ENCODE measurements around the gene PDIA4.

PDIA4 gene

DNA sequence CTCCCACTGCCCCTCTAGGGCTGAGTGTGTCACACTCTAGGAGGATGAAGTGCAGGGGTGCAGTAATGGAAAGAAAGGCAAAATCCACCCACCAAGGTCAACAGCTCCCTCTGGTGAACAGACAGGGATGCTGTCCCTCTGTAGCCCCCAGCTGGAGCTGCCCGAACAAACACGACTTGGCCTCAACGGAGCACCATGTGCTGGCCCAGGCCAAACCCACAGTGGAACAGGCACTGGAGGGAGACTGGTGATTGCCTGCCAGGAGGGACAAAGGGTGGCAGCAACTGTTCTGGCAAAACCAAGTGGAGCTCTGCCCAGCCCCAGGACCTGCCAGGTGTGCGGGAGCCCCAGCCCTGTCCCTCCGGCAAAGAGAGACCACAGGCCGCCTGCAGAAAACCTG is 20.7 kb downstream of the PDIA4 start:
- H2AFZ ChIP-seq (ENCODE audit: low read length): no peak overlapping the region
- H3K9me2 ChIP-seq (ENCODE audit: low read depth, low read length): no peaks in the 10 kb centered on the region
- no peaks in the 10 kb centered on the region for H3K4me1 ChIP-seq (ENCODE audit: insufficient read depth, low read length, severe bottlenecking)

DNA sequence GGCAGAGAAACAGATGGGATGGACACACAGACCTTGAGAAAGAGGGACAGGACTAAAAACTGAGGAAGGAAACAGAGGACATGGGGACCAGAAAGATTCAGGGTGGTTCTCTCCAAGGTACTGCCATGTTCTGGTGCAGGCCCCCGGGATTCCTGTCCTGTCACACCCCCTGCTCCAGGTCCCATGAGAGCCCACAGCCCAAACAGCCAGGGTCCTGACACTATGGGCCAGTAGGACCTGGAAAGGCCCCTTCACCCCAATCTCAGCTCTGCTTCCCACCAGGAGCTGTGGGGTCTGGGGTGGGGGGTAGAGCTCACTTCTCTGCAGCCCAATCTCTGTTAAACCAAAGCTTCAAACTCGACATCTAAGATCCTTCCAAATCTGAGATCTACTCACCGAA is 21.2 kb downstream of the PDIA4 start:
- H2AFZ ChIP-seq (ENCODE audit: low read length): no peak overlapping the region

More for the DNA sequence above, 20.7 kb downstream of the PDIA4 start:
- TF ChIP-seq EZH2 (IDR thresholded peaks at IDR 0.05; ENCODE audit: borderline replicate concordance, low read length): no peak
- TF ChIP-seq, protein P1, sequence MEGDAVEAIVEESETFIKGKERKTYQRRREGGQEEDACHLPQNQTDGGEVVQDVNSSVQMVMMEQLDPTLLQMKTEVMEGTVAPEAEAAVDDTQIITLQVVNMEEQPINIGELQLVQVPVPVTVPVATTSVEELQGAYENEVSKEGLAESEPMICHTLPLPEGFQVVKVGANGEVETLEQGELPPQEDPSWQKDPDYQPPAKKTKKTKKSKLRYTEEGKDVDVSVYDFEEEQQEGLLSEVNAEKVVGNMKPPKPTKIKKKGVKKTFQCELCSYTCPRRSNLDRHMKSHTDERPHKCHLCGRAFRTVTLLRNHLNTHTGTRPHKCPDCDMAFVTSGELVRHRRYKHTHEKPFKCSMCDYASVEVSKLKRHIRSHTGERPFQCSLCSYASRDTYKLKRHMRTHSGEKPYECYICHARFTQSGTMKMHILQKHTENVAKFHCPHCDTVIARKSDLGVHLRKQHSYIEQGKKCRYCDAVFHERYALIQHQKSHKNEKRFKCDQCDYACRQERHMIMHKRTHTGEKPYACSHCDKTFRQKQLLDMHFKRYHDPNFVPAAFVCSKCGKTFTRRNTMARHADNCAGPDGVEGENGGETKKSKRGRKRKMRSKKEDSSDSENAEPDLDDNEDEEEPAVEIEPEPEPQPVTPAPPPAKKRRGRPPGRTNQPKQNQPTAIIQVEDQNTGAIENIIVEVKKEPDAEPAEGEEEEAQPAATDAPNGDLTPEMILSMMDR (IDR thresholded peaks at IDR 0.05; ENCODE audit: low read length): peak; percentile 44
- no peaks in the 10 kb centered on the region for H4K20me1 ChIP-seq (ENCODE audit: insufficient read depth, low read length)
- no peaks in the 10 kb centered on the region for H3K27me3 ChIP-seq (ENCODE audit: insufficient read depth, low read length)
- no peak overlapping the region for H3K27ac ChIP-seq (ENCODE audit: low read depth, low read length, poor library complexity, severe bottlenecking)
- no peaks in the 10 kb centered on the region for H3F3A ChIP-seq (ENCODE audit: insufficient read depth, low read length)
- no peaks in the 10 kb centered on the region for H3K9me3 ChIP-seq (ENCODE audit: low read length)
- no peak overlapping the region for H3K4me3 ChIP-seq (ENCODE audit: low read depth, low read length, poor library complexity, severe bottlenecking)
- H3K36me3 ChIP-seq (ENCODE audit: insufficient read depth, low read length): peaks cover 100% of the 10 kb centered on the region
- no peaks in the 10 kb centered on the region for H3K79me2 ChIP-seq (ENCODE audit: insufficient read depth, low read length)
- no peak overlapping the region for H3K4me2 ChIP-seq (ENCODE audit: low read length)
- no peak overlapping the region for H3K9ac ChIP-seq (ENCODE audit: low read length)

DNA sequence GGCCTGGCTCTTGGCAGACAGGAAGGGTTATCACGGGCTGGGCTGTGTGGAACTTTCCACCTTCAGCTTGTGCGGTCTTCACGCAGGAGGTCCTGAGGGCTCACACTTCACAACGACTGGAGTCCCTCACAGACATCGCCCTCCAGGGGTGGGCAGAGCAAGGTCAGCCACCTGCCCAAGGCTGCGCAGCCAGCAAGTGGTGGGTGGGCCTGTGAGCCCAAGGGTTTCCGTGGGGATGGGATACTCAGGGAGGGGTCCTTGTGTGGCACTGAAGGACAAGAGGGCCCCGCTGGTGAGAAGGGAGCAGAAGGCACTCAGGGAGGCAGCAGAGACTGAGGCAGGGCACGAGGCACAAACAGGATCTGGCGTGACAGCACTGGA is 22.0 kb downstream of the PDIA4 start:
- H3K4me2 ChIP-seq (ENCODE audit: low read length): no peak overlapping the region
- no peak overlapping the region for H3K4me3 ChIP-seq (ENCODE audit: low read depth, low read length, poor library complexity, severe bottlenecking)
- H3K27me3 ChIP-seq (ENCODE audit: insufficient read depth, low read length): no peaks in the 10 kb centered on the region
- peaks cover 99% of the 10 kb centered on the region for H3K36me3 ChIP-seq (ENCODE audit: insufficient read depth, low read length)
- H2AFZ ChIP-seq (ENCODE audit: low read length): no peak overlapping the region
- H4K20me1 ChIP-seq (ENCODE audit: insufficient read depth, low read length): no peaks in the 10 kb centered on the region
- TF ChIP-seq EZH2 (IDR thresholded peaks at IDR 0.05; ENCODE audit: borderline replicate concordance, low read length): no peak
- TF ChIP-seq, protein P1 (IDR thresholded peaks at IDR 0.05; ENCODE audit: low read length): no peak
- no peaks in the 10 kb centered on the region for H3F3A ChIP-seq (ENCODE audit: insufficient read depth, low read length)
- no peaks in the 10 kb centered on the region for H3K4me1 ChIP-seq (ENCODE audit: insufficient read depth, low read length, severe bottlenecking)
- H3K9me3 ChIP-seq (ENCODE audit: low read length): no peaks in the 10 kb centered on the region
- no peak overlapping the region for H3K9ac ChIP-seq (ENCODE audit: low read length)
- H3K9me2 ChIP-seq (ENCODE audit: low read depth, low read length): no peaks in the 10 kb centered on the region
- H3K27ac ChIP-seq (ENCODE audit: low read depth, low read length, poor library complexity, severe bottlenecking): no peak overlapping the region
- no peaks in the 10 kb centered on the region for H3K79me2 ChIP-seq (ENCODE audit: insufficient read depth, low read length)

More for the DNA sequence above, 21.2 kb downstream of the PDIA4 start:
- Histone ChIP-seq H3K9ac (ENCODE audit: low read length) (no peak overlapping the region), H3K79me2 (ENCODE audit: insufficient read depth, low read length) (no peaks in the 10 kb centered on the region), H3K9me3 (ENCODE audit: low read length) (no peaks in the 10 kb centered on the region), H3K9me2 (ENCODE audit: low read depth, low read length) (no peaks in the 10 kb centered on the region), H3K27me3 (ENCODE audit: insufficient read depth, low read length) (no peaks in the 10 kb centered on the region), H3K4me1 (ENCODE audit: insufficient read depth, low read length, severe bottlenecking) (no peaks in the 10 kb centered on the region), H3K36me3 (ENCODE audit: insufficient read depth, low read length) (peaks cover 99% of the 10 kb centered on the region), H3K27ac (ENCODE audit: low read depth, low read length, poor library complexity, severe bottlenecking) (no peak overlapping the region), H3K4me2 (ENCODE audit: low read length) (no peak overlapping the region), H3F3A (ENCODE audit: insufficient read depth, low read length) (no peaks in the 10 kb centered on the region), H3K4me3 (ENCODE audit: low read depth, low read length, poor library complexity, severe bottlenecking) (no peak overlapping the region), H4K20me1 (ENCODE audit: insufficient read depth, low read length) (no peaks in the 10 kb centered on the region)
- no peak for TF ChIP-seq EZH2 (IDR thresholded peaks at IDR 0.05; ENCODE audit: borderline replicate concordance, low read length)
- TF ChIP-seq, protein P1 (IDR thresholded peaks at IDR 0.05; ENCODE audit: low read length): no peak

Measured in OCI-LY1 (cell line).